NCI-H1436 (cell line): ENCODE results near the gene CRYBA2.
A peak's percentile ranks its signal among the peaks of the same experiment; 100 is the strongest.

Source experiments
- DNase-seq: peaks from one replicate; lab custom pipeline; 2025; lab: John Stamatoyannopoulos, UW

The CRYBA2 gene

GRCh38 chr2:218993345-218994315, at the start of gene CRYBA2:
TSS of gene CRYBA2 (minus strand) at chr2:218993422. CDS start at chr2:218993176, 246 bp downstream.
- peak; percentile 31 for DNase-seq

GRCh38 chr2:219042750-219043149, 49.5 kb upstream of the CRYBA2 start:
- no peak for DNase-seq

- no peak for DNase-seq
These were observed 48.9 kb upstream of the CRYBA2 start for GRCh38 chr2:219042157-219042556.

- no peak for DNase-seq
These were observed 48.0 kb upstream of the CRYBA2 start, which contains the start of gene CFAP65 for GRCh38 chr2:219041252-219041651. TSS of gene CFAP65 (minus strand) at chr2:219041516. CDS start at chr2:219039048, 2,468 bp downstream.

GRCh38 chr2:219038600-219038999, 45.4 kb upstream of the CRYBA2 start:
- no peak for DNase-seq

GRCh38 chr2:219037783-219038499, 44.7 kb upstream of the CRYBA2 start:
- no peak for DNase-seq

GRCh38 chr2:219035942-219036341, 42.7 kb upstream of the CRYBA2 start:
- DNase-seq: no peak

GRCh38 chr2:219034823-219035222, 41.6 kb upstream of the CRYBA2 start:
- DNase-seq: no peak

- DNase-seq: no peak
These were observed 39.0 kb upstream of the CRYBA2 start for GRCh38 chr2:219032051-219032745.

- no peak for DNase-seq
These were observed 38.0 kb upstream of the CRYBA2 start for GRCh38 chr2:219031005-219031738.

GRCh38 chr2:219030177-219030940, 37.1 kb upstream of the CRYBA2 start:
- DNase-seq: no peak

GRCh38 chr2:219029829-219030165, 36.6 kb upstream of the CRYBA2 start:
- peak; percentile 76 for DNase-seq

- DNase-seq: no peak
These were observed 36.0 kb upstream of the CRYBA2 start for GRCh38 chr2:219028996-219029828.

GRCh38 chr2:219028141-219028540, 34.9 kb upstream of the CRYBA2 start:
- no peak for DNase-seq

- no peak for DNase-seq
These were observed 34.4 kb upstream of the CRYBA2 start for GRCh38 chr2:219027511-219028055.

- no peak for DNase-seq
These were observed 33.7 kb upstream of the CRYBA2 start for GRCh38 chr2:219026946-219027345.

GRCh38 chr2:219025637-219026585, 32.7 kb upstream of the CRYBA2 start:
- no peak for DNase-seq

GRCh38 chr2:219024059-219024458, 30.8 kb upstream of the CRYBA2 start:
- DNase-seq: no peak
